SIG-M5 treated with dmso at 0.1 percent for 504 hours (cell line): ENCODE measurements around the gene ZBTB16.

Experiments
- DNase-seq: peaks from one replicate; lab custom pipeline; 2025; ENCODE audit not compliant: unreplicated experiment; lab: John Stamatoyannopoulos, UW

Gene ZBTB16

GRCh38 chr11:114150671-114151070 lies 91.2 kb downstream of the ZBTB16 start:
- no peak for DNase-seq

- no peak for DNase-seq
Observed at GRCh38 chr11:114151631-114152030, 92.1 kb downstream of the ZBTB16 start.

- DNase-seq: no peak
Observed at GRCh38 chr11:114152162-114152561, 92.7 kb downstream of the ZBTB16 start.

- DNase-seq: no peak
Observed at GRCh38 chr11:114152785-114153184, 93.3 kb downstream of the ZBTB16 start.

- no peak for DNase-seq
Observed at GRCh38 chr11:114153224-114153623, 93.7 kb downstream of the ZBTB16 start.

- peak; percentile 50 for DNase-seq
Observed at GRCh38 chr11:114154271-114155047, 94.9 kb downstream of the ZBTB16 start.

GRCh38 chr11:114155116-114155515 lies 95.6 kb downstream of the ZBTB16 start:
- no peak for DNase-seq

- no peak for DNase-seq
Observed at GRCh38 chr11:114156131-114156581, 96.6 kb downstream of the ZBTB16 start.

- DNase-seq: no peak
Observed at GRCh38 chr11:114156782-114157181, 97.3 kb downstream of the ZBTB16 start.

GRCh38 chr11:114157476-114158050 lies 98.1 kb downstream of the ZBTB16 start:
- DNase-seq: no peak

- DNase-seq: no peak
Observed at GRCh38 chr11:114158421-114158820, 98.9 kb downstream of the ZBTB16 start.

- DNase-seq: no peak
Observed at GRCh38 chr11:114158886-114159285, 99.4 kb downstream of the ZBTB16 start.

GRCh38 chr11:114159320-114159719 lies 99.8 kb downstream of the ZBTB16 start:
- no peak for DNase-seq

GRCh38 chr11:114159802-114160632 lies 100.5 kb downstream of the ZBTB16 start:
- DNase-seq: peak; percentile 58

- DNase-seq: no peak
Observed at GRCh38 chr11:114160894-114161293, 101.4 kb downstream of the ZBTB16 start.

- DNase-seq: no peak
Observed at GRCh38 chr11:114161486-114162250, 102.2 kb downstream of the ZBTB16 start.

GRCh38 chr11:114162719-114163123 lies 103.2 kb downstream of the ZBTB16 start:
- no peak for DNase-seq

GRCh38 chr11:114163229-114163631 lies 103.7 kb downstream of the ZBTB16 start:
- DNase-seq: no peak

GRCh38 chr11:114163830-114164401 lies 104.4 kb downstream of the ZBTB16 start:
- peak; percentile 55 for DNase-seq

GRCh38 chr11:114164546-114164945 lies 105.0 kb downstream of the ZBTB16 start:
- DNase-seq: no peak
